ENCODE data around the gene PRKAR2B.
A peak's percentile ranks its signal among the peaks of the same experiment; 100 is the strongest.
"Not testable (repeated sequence)": the region's sequence is repeated elsewhere in the genome, so short reads cannot be mapped to it uniquely, and the experiment has no call there.

PRKAR2B gene

DNA sequence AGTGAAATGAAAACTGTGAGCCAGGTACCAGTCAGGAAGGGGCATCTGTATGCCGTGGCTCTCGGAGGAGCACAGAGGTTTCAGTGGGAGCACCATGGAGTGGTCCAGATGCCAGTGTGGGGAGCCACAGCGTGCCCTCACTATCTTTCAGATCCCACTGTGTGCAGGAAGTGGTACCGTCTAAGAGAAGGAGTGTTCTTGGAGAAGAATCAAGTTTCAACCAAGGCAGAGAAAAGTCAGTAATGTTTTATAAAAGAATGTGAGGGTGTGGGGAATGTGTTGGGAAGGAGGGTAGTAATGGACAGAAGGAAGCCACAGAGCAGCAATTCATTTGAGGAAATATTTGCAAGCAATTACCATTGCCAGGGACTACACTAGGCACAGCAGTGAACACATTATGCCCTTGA, 35.6 kb downstream of the PRKAR2B start:
- no peak for DNase-seq

DNA sequence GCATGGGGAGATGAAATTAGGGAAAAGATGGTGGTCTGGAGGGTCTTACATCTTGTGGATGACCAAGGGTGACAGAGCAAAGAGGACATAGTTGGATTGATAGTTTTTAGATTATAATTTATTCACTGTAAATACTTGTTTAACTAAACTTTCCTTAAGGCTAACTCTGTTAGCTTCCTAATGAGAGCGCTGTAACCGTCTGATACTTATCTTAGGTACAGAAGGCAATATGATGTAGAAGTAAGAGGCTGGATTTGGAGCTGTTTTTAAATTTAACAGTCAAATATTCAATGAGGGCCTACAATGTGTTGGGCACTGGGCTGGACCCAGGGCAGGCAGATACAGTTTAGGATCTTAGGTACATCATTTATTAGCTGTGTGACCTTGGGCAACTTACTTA, 36.0 kb downstream of the PRKAR2B start:
- DNase-seq = no peak

GRCh38 chr7:107085180-107085579, 40.7 kb downstream of the PRKAR2B start:
- no peak for DNase-seq

GRCh38 chr7:107089627-107090026, 45.1 kb downstream of the PRKAR2B start:
- no peak for DNase-seq

GRCh38 chr7:107090457-107090856, 46.0 kb downstream of the PRKAR2B start:
- DNase-seq = no peak

DNA sequence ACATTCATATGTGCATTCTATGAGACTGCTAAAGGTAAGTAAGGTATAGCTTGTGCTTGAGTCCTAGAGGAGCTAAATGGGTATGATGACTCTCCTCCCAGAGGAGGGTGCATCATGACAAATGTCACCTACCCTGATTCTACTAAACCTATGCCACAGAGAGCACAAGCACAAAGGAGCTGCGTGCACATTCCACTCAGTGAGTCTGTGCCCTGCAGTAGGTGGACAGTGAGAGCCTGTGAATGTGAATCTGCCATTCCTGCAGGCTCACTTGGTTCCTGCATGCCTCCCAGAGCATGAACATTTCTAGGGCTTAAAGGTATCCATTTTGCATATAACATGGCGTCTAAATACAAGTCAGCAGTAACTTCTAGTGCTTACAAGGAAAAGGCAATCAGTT, 46.8 kb downstream of the PRKAR2B start:
- DNase-seq = no peak

DNA sequence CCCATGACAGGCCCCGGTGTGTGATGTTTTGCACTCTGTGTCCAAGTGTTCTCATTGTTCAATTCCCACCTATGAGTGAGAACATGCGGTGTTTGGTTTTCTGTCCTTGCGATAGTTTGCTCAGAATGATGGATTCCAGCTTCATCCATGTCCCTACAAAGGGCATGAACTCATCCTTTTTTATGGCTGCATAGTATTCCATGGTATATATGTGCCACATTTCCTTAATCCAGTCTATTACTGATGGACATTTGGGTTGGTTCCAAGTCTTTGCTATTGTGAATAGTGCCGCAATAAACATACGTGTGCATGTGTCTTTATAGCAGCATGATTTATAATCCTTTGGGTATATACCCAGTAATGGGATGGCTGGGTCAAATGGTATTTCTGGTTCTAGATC, 49.2 kb downstream of the PRKAR2B start:
- not testable (repeated sequence) for DNase-seq

DNA sequence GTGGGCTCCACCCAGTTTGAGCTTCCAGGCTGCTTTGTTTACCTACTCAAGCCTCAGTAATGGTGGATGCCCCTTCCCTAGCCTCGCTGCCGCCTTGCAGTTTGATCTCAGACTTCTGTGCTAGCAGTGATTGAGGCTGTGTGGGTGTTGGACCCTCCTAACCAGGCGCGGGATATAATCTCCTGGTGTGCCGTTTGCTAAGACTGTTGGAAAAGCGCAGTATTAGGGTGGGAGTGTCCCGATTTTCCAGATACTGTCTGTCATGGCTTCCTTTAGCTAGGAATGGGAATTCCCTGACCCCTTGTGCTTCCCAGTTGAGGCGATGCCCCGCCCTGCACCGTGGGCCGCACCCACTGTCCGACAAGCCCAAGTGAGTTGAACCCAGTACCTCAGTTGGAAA, 54.6 kb downstream of the PRKAR2B start:
- DNase-seq = not testable (repeated sequence)

DNA sequence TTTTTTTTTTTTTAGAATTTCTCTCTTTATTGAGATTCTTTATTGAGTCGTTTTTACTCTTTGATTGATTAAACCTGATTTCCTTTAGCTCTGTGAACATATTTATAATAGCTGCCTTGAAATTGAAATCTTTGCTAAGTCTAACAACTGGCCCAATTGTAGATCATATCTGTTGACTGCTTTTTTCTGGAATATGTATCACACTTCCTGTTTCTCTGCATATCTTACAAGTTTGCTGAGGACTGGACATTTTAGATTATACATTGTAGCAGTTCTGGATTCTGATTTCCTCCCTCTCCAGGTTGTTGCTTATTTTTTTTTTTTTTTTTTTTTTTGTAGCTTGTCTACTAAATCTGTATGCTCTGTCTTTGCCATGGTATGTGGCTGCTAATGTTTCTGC, 56.3 kb downstream of the PRKAR2B start:
- DNase-seq = no peak

GRCh38 chr7:107103369-107103768, 58.9 kb downstream of the PRKAR2B start:
- peak; percentile 11 for DNase-seq

- no peak for DNase-seq
Observed at GRCh38 chr7:107104801-107105200, 60.3 kb downstream of the PRKAR2B start.

DNA sequence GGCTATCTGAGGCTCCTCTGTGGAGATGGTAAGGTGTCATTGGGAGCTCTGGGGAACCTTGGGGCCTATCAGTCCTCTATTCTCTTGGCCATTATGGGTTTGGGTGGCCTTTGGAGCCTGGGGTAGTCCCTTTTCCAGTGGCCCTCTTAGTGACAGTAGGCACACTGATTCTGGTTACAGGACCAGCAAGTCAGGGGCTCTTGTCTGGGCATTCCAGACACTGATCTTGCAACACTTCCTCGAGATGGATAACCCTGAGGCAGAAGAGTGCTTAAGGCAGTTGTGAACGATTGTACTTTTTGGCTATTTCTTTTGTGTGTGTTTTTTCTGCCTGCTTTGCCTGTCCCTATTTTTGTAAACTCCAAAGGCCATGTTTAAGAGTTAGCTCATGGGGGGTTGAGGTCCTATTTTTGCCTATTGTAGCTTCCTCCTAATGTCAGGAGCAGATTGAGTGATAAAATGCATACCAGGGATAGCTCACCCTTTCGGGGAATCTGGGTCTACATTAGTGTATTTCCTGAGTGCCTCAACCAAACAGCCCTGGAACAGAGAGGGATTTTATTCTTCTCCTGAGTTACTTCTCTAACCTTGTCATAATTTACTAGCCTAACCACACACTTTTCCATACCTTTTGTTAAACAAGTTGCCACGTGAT, 61.2 kb downstream of the PRKAR2B start:
- no peak for DNase-seq

DNA sequence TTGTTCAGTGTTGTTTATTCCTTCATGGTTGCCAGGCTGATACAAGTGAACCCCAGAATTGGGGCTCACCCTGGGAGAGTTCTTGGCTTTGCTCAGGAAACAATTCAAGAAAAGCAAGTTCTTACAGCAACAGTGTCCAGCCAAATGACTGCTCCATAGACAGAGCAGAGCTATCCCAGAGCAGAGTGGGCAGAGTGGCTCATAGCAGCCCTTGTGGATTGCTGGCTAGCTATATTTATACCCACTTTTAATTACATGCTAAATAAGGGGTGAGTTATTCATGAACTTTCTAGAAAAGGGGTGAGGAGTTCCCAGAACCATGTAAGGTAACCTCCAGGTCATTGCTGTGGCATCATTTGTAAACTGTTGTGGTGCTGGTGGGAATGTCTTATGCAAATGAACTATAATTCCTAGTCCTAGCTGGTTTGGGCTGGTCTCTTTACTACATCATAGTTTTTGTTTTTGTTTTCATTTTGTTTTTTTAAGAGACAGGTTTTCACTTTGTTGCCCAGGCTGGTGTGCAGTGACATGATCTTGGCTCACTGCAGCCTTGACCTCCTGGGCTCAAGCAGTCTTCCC, 64.4 kb downstream of the PRKAR2B start:
- no peak for DNase-seq

GRCh38 chr7:107109955-107110354, 65.5 kb downstream of the PRKAR2B start:
- DNase-seq = no peak

DNA sequence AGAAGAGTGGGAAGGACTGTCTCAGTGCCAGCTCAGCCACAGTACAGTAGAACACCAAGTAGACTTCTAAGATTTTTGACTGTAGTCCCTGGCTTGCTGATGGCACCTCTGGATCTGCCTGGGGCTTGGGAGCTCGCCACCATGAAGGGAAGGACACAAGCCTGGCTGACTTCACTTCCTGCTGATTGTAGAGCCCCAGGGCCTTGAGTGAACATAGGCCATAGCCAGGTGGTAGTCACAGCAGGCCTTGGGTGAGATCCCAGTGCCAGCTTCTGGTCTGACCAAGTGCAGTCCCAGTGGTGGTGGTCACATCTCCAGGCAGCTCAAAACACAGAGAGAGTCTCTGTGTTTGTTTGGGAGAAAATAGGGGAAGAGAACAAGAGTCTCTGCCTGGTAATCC, 66.7 kb downstream of the PRKAR2B start:
- DNase-seq = no peak

- DNase-seq = no peak
Observed at GRCh38 chr7:107113866-107114265, 69.4 kb downstream of the PRKAR2B start.

DNA sequence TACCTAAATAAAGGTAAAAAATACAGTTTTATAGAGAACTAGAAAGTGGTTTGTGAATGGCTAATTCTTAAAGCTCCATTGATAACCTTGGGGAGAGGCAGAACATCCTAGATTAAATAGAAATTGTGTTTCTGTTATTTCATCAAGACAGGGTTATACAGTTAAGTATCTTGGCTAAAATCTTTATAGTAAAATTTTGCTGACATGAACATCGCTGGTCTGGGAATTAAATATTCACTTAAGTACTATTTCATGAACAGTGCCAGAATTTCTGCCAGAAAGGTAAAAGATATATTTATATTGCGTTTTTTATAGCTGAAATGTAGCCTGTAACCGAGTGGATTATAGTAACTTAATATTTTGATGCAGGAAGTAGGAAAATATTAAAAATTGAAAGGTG, 70.6 kb downstream of the PRKAR2B start:
- no peak for DNase-seq

DNA sequence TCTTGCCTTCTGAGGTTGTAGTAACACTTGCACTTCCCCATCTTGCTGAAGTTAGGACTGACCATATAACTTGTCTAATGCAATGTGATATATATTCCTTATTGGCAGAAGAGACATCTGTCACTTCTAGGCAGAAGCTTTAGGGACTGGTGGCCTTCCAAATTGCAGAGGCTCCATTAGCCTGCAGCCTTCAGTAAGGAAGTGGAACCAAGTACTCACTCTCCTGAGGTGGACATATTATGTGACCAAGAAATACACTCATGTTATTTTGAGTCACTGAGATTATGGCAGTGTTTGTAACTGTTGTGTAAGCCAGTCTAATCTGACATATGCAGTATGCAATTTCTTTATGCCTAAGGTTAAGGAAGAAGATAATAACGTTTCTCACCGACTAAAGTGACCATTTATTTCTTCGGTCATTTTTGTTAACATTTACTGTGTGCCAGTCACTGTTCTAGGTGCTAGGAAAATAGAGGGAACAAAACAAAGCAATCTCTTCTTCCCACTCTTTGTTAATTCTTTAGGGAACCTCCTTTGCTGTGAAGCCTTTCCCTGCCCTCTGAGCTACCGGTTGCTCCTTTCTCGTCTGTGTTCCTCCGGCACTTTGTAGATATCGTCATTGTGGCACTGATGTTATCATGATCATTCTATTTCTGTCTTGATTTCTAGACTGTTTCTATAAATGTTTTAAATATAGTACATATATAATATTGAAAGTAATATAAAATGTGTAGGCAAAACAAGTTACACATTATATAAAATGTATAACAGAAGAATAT, 71.4 kb downstream of the PRKAR2B start:
- no peak for DNase-seq

DNA sequence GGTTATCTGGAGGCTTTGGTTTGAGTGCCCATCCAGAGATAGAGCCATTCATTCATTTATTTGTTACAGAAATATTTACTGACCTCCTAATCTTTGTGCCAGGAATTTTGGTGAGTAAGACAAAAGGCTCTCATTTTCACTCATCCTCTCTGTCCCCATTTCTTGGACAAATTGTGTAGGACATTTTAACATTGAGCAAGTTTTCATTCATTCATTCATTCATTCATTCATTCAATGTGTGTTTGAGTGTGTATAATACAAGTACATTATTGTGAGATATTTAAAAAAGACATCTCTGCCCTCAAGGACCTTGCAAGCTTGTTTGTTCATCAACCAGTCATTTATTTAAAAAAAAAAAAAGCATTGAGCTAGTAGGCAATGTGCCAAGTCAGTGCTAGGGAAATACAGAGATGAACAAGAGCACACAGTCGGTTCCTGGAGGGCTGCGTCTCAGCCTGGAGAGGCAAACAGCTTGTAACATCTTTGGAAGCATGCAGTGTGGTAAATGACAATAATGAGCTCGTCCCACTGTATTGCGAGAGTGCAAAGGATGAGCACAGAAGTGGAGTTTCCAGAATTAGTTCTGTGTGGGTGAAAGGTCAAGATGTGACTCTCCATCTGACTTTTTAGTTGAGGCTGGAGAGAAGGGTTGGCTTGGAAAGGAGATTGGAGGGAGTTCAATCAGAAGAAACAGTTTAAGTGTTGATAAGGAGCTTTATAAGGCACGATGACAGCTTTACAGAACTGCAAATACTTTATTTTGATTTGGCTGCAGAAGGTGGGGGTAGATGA, 73.8 kb downstream of the PRKAR2B start:
- no peak for DNase-seq

DNA sequence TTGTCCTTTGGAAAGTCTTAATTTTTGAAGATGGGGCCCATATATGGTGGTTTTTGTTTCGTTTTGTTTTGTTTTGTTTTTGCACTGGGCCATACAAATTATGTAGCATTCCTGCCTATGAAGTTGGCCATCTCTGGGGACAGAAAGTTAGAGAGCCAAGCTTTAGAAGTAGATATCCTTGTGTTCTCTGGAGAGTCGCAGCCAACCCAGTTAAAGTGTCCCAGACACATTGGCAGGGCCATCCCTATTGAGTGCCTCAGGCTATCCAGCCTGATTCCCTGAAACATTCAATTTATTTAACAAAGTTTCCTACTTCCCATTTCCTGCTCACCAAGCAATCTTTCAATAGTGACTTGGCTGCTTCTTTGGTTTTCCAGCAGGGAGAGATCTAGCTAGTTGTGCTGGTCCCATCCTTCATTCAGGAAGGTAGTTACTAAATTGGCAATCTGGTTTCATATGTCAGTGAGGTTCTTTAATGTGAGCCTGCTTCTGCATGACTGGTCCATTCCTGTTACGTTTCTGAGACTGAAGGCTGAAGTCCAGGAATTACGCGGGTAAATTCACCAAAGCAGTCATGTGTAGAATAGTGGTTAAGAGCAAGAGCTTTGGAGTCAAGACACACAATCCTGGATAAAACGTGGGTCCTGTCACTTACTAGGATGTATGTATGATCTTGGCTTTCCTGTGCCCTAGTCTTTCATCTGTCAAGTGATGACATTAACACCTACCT, 75.0 kb downstream of the PRKAR2B start:
- DNase-seq = no peak

DNA sequence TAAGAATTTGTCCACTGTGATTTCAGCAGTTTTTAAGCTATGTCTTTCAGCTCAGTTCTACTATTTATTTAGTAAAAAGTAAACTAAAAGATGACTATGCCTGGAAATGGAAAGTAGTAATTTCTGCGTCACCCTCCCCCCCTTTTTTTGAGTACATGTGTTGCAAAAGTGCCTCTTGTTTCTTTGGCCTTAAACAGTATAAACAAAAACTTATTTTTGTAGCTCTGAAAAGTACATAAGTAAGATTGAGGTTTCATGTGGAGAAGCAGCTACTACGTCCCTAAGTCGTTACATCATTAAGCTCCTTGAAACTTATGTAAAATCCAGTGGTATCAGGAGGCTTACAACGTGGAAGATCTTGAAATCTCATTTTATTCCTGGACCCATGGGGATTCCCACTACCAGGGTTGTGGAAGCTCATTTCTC, 78.0 kb downstream of the PRKAR2B start:
- no peak for DNase-seq

GRCh38 chr7:107123392-107123791, 78.9 kb downstream of the PRKAR2B start:
- no peak for DNase-seq

- DNase-seq = no peak
Observed at GRCh38 chr7:107125475-107125874, 81.0 kb downstream of the PRKAR2B start.
